Caco-2 (cell line): ENCODE measurements around the gene TNP1. TPM values are rescaled to one million over a fixed set of nuclear protein-coding genes. Genes with fewer than 3 reads are reported as not detected.

Experiments used
- BruUV-seq: library from RNA; stranded (reverse); fragments of 400-500 nt; replicated peaks from 2 replicates; lab custom pipeline; 2021; lab: Mats Ljungman, UMichigan
- CTCF ChIA-PET: fragments of 300-600 bp; sonication (Branson Sonifier 250); formaldehyde crosslinking; loops from one replicate; lab custom pipeline; 2022; ENCODE audit warnings: antibody characterized with exemption; lab: Charles Lee
- POLR2A ChIA-PET: fragments of 300-600 bp; sonication (Branson Sonifier 250); formaldehyde crosslinking; loops from one replicate; lab custom pipeline; 2022; ENCODE audit warnings: antibody characterized with exemption; lab: Charles Lee
- DNase-seq, 2 experiments: peaks; one replicate each; pipeline versions ENCODE4 v3.0.0 to v3.0.0-alpha.2; 2020 to 2022
- H3K27me3 ChIP-seq: replicated peaks from 2 replicates; pipeline ENCODE4 v1.6.0; 2011; ENCODE audit warnings: low read length; ENCODE audit not compliant: control insufficient read depth, insufficient read depth
- H3K36me3 ChIP-seq: 2 replicates; pipeline ENCODE4 v1.5.1; 2011; ENCODE audit warnings: low read length; ENCODE audit not compliant: control insufficient read depth, insufficient read depth
- H3K4me1 ChIP-seq: fragments of 250-450 bp; sonication (Bioruptor Pico); 2 replicates; pipeline ENCODE4 v1.5.1; 2020; ENCODE audit warnings: mild to moderate bottlenecking
- H3K4me3 ChIP-seq: 2 replicates; pipeline ENCODE4 v1.5.1; 2011; ENCODE audit warnings: low read depth, mild to moderate bottlenecking, control low read depth, low read length
- H3K9me3 ChIP-seq: fragments of 250-450 bp; sonication (Bioruptor Pico); 2 replicates; pipeline ENCODE4 v1.5.1; 2020; ENCODE audit warnings: mild to moderate bottlenecking, moderate library complexity
- H3K27ac Mint-ChIP-seq: one replicate; pipeline ENCODE4 v1.8.0; 2022; ENCODE audit warnings: mixed read lengths; ENCODE audit not compliant: unreplicated experiment
- H3K27me3 Mint-ChIP-seq: one replicate; pipeline ENCODE4 v1.8.0; 2022; ENCODE audit warnings: mixed read lengths; ENCODE audit not compliant: insufficient read depth, unreplicated experiment
- H3K36me3 Mint-ChIP-seq: one replicate; pipeline ENCODE4 v1.8.0; 2022; ENCODE audit warnings: mild to moderate bottlenecking, mixed read lengths; ENCODE audit not compliant: insufficient read depth, unreplicated experiment
- H3K4me1 Mint-ChIP-seq: one replicate; pipeline ENCODE4 v1.8.0; 2022; ENCODE audit warnings: low read depth, mixed read lengths; ENCODE audit not compliant: unreplicated experiment
- H3K4me3 Mint-ChIP-seq: one replicate; pipeline ENCODE4 v1.8.0; 2022; ENCODE audit warnings: mild to moderate bottlenecking, moderate library complexity, mixed read lengths; ENCODE audit not compliant: unreplicated experiment
- H3K9me3 Mint-ChIP-seq: one replicate; pipeline ENCODE4 v1.8.0; 2022; ENCODE audit warnings: mixed read lengths; ENCODE audit not compliant: unreplicated experiment
- intact Hi-C: fragments of 100-400 bp; cut with micrococcal nuclease; formaldehyde crosslinking; loops from one replicate; pipeline ENCODE4 v1.10.0; 2022; ENCODE audit not compliant: unreplicated experiment
- total RNA-seq: library from RNA; stranded (reverse); gene quantifications from 2 replicates; pipeline ENCODE4 v1.2.3, GENCODE V29; 2022
- TF ChIP-seq, protein P1 (sequence below), 2 experiments: fragments of 200-600 bp in 1 of 2; IDR thresholded peaks; 1 replicate in 1 of 2; 2 replicates in 1 of 2; pipeline versions ENCODE4 v1.5.1 to v1.8.0; 2011 to 2022; ENCODE audit warnings: antibody characterized with exemption in 1 of 2, control low read depth in 1 of 2, inconsistent platforms in 1 of 2, low read depth in 1 of 2, low read length in 1 of 2, mild to moderate bottlenecking in 1 of 2, moderate library complexity in 1 of 2; ENCODE audit not compliant: insufficient read depth in 1 of 2, severe bottlenecking in 1 of 2, unreplicated experiment in 1 of 2

The TNP1 gene
- total RNA-seq, 1 experiment from 2014 or later: not detected

DNA sequence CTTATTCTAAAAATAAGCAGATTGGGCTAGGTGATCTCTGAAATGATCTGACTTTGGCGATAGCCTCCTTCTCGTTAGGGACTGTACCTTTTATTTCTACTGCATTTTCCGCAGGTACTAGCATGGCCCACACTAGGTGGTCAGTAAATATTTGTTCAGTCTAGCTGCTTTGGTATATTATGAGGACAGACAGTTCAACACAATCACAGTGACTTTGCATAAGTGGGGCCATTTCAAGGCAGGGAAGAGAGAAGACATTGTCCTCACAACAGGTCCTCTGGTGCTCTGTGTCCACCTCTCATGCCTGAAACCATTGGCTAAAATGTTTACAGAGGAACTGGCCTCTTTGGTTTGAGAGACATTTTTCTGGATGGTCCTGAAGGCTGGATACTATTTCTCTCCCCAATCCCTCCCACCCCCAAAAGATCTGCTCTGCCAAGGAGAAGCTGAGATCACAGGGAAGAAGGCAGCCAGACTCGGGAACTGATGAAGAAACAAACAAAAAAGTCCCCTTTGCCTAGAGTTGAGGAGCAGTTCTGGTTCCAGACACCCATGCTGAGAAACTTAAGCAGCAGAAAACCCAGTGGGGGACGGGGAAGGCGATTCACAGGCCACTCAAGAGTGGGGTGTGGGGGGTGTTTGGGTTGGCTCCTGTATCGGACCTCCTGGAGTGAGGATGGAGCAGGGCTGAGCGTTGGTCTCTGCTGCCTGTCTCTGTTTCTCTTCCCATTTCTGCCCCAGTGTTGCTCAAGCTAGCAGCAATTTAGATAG is 2.9 kb upstream of the TNP1 start:
- intact Hi-C loops: no loop called here
- ChIA-PET POLR2A (interaction anchor here (0.7 kb wide), 1 partner anchor 822 kb away, joined by 3 read pairs; no protein-coding TSS in a partner anchor), CTCF (no interaction called here)
- Mint-ChIP-seq H3K36me3 (no peaks in the 10 kb centered on the region), H3K4me1 (peaks cover 18% of the 10 kb centered on the region), H3K27ac (no peak overlapping the region), H3K9me3 (peaks cover 38% of the 10 kb centered on the region), H3K27me3 (no peaks in the 10 kb centered on the region), H3K4me3 (no peak overlapping the region)
- TF ChIP-seq, protein P1, sequence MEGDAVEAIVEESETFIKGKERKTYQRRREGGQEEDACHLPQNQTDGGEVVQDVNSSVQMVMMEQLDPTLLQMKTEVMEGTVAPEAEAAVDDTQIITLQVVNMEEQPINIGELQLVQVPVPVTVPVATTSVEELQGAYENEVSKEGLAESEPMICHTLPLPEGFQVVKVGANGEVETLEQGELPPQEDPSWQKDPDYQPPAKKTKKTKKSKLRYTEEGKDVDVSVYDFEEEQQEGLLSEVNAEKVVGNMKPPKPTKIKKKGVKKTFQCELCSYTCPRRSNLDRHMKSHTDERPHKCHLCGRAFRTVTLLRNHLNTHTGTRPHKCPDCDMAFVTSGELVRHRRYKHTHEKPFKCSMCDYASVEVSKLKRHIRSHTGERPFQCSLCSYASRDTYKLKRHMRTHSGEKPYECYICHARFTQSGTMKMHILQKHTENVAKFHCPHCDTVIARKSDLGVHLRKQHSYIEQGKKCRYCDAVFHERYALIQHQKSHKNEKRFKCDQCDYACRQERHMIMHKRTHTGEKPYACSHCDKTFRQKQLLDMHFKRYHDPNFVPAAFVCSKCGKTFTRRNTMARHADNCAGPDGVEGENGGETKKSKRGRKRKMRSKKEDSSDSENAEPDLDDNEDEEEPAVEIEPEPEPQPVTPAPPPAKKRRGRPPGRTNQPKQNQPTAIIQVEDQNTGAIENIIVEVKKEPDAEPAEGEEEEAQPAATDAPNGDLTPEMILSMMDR (IDR thresholded peaks at IDR 0.05; ENCODE audit: insufficient read depth in 1 of 2, low read depth in 1 of 2, low read length in 1 of 2, severe bottlenecking in 1 of 2, unreplicated experiment in 1 of 2): no peak
- no peak overlapping the region for H3K4me3 ChIP-seq
- BruUV-seq: no TSS peak
- H3K36me3 ChIP-seq: no peaks in the 10 kb centered on the region
- no peaks in the 10 kb centered on the region for H3K27me3 ChIP-seq
- no peaks in the 10 kb centered on the region; the same call in 1 of the 2 replicates for H3K9me3 ChIP-seq
- no peak for DNase-seq
- H3K4me1 ChIP-seq: peaks cover 12% of the 10 kb centered on the region

DNA sequence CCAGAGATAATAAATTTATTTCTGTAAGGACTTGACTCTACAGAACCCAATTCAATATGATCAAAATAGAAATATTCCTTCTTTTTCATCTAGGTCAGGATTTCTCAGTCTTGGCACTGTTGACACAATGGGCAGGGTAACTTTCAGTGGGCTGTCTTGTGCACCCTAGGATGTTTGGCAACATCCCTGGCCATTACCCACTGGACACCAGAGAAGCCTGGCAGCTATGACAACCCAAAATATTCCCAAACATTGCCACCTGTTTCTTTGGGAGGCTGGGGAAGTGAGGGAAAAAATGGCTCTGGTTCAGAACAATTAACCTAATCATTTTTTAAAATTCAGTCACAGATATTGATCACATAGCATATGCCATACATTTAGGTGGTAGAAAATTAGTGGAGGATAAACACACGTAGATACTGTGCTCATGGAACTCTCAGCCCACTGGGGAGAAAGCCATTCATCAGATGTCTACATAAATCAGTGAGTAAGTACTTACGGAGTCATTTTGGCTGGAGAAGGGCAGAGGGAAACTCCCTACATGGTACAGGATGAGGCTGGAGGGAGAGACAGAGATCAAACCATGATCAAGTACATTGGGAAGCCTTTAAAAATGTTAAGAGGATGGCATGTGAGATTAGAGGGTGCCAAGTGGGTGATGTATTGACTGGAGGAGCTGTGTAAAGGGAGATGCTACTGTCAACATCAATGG is 718 bp upstream of the TNP1 start:
- ChIA-PET CTCF (no interaction called here), POLR2A (no interaction called here)
- Histone ChIP-seq H3K36me3 (no peaks in the 10 kb centered on the region), H3K9me3 (no peaks in the 10 kb centered on the region), H3K4me3 (no peak overlapping the region), H3K4me1 (peaks cover 32% of the 10 kb centered on the region), H3K27me3 (no peaks in the 10 kb centered on the region)
- Mint-ChIP-seq H3K4me3 (no peak overlapping the region), H3K4me1 (peaks cover 38% of the 10 kb centered on the region), H3K36me3 (no peaks in the 10 kb centered on the region), H3K27ac (peak overlapping the region; percentile 10), H3K27me3 (no peaks in the 10 kb centered on the region), H3K9me3 (peaks cover 20% of the 10 kb centered on the region)
- TF ChIP-seq, protein P1 (IDR thresholded peaks at IDR 0.05; ENCODE audit: insufficient read depth in 1 of 2, low read depth in 1 of 2, low read length in 1 of 2, severe bottlenecking in 1 of 2, unreplicated experiment in 1 of 2): no peak
- intact Hi-C loops: no loop called here
- no TSS peak for BruUV-seq
- no peak for DNase-seq

DNA sequence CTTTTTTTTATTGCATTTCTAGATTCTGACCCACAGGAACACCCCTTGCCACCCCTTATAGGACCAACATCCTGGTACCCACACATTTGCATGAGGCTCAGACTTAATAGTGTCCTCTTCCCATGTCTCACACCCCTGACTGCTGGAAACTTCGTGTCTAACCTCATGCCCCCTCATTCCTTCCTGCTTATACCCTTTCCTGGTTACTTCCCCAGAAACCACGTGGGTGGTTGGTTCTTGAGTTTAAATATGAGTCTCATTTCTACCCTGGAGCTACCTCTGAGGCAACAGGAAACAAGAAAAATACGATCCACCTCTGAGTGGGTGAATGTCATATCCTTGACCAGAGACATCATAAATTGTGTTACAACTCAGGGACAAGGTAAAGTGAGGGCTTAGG is 1.6 kb downstream of the TNP1 start:
- intact Hi-C loops: loop anchor here (10.0 kb wide), 1 partner anchor 84 kb away; no protein-coding TSS in a partner anchor
- peaks cover 49% of the 10 kb centered on the region for H3K4me1 Mint-ChIP-seq
- H3K9me3 Mint-ChIP-seq: peaks cover 20% of the 10 kb centered on the region
- Histone ChIP-seq H3K4me3 (no peak overlapping the region), H3K36me3 (no peaks in the 10 kb centered on the region), H3K27me3 (no peaks in the 10 kb centered on the region), H3K4me1 (peaks cover 46% of the 10 kb centered on the region), H3K9me3 (no peaks in the 10 kb centered on the region)
- POLR2A ChIA-PET: no interaction called here
- H3K27me3 Mint-ChIP-seq: no peaks in the 10 kb centered on the region
- BruUV-seq: no TSS peak
- no peaks in the 10 kb centered on the region for H3K36me3 Mint-ChIP-seq
- no peak for DNase-seq
- CTCF ChIA-PET: no interaction called here
- no peak overlapping the region for H3K4me3 Mint-ChIP-seq
- TF ChIP-seq, protein P1 (IDR thresholded peaks at IDR 0.05; ENCODE audit: insufficient read depth in 1 of 2, low read depth in 1 of 2, low read length in 1 of 2, severe bottlenecking in 1 of 2, unreplicated experiment in 1 of 2): no peak
- peak overlapping the region; percentile 50 for H3K27ac Mint-ChIP-seq
